Measurements from ENCODE around the gene MYOD1. TPM values are rescaled to one million over a fixed set of nuclear protein-coding genes. Genes with fewer than 3 reads are reported as not detected.
A peak's percentile ranks its signal among the peaks of the same experiment; 100 is the strongest.

The MYOD1 gene
- total and polyA plus RNA-seq, 2 of the 4 experiments (the other 2 are of a cell fraction): not detected

- TF ChIP-seq CHD1 (IDR thresholded peaks at IDR 0.05; ENCODE audit: low read depth, low read length): no peak
These were observed 23.8 kb downstream of the MYOD1 start (continued) for GRCh38 chr11:17743026-17743807.

GRCh38 chr11:17743808-17744119 is 24.4 kb downstream of the MYOD1 start:
- peak; percentile 85 for DNase-seq
- no peak overlapping the region for H3K4ac ChIP-seq (ENCODE audit: low read depth, low read length)
- BruUV-seq (replicated peaks): no TSS peak
- peak; percentile 69 for ATAC-seq (ENCODE audit: low read depth)
- no peak overlapping the region for H3K23ac ChIP-seq (ENCODE audit: low read depth, low read length)
- 58% methylated on average over 4 of the region's 5 CpGs; no CpG with 5 or more reads in 1 of the 2 experiments for WGBS, 2 experiments (ENCODE audit: extremely low coverage in 2 of 2, insufficient read length in 1 of 2)
- no peaks in the 10 kb centered on the region for H3K36me3 ChIP-seq (ENCODE audit: control insufficient read depth, insufficient read depth, low read length)
- H2BK15ac ChIP-seq (ENCODE audit: low read depth, low read length): no peak overlapping the region
- no peak overlapping the region for H2BK5ac ChIP-seq (ENCODE audit: low read depth, low read length, poor library complexity, severe bottlenecking)
- H4K91ac ChIP-seq (ENCODE audit: insufficient read depth, low read depth, low read length): no peak overlapping the region
- no peaks in the 10 kb centered on the region; the same call in 1 of the 2 replicates for H4K20me1 ChIP-seq (ENCODE audit: insufficient read depth, low read length)
- H3K9ac ChIP-seq (ENCODE audit: low read depth, low read length): no peak overlapping the region
- no peak overlapping the region for H3K18ac ChIP-seq (ENCODE audit: low read depth, low read length)
- no peak overlapping the region for H4K8ac ChIP-seq (ENCODE audit: low read depth in 2 of 2, low read length in 2 of 2)
- no peak overlapping the region for H4K5ac ChIP-seq (ENCODE audit: low read depth, low read length)
- no peak overlapping the region for H3K14ac ChIP-seq (replicated peaks; ENCODE audit: low read depth, low read length)
- no peaks in the 10 kb centered on the region for H3K79me1 ChIP-seq (ENCODE audit: low read depth in 1 of 2, low read length in 2 of 2)
- dilution Hi-C loops (cut with HindIII; ENCODE audit: low sequenced_read_pairs, unreplicated experiment) (loop anchor here (25.0 kb wide), 1 partner anchor 244 kb away; no protein-coding TSS in a partner anchor), in situ Hi-C loops (cut with MboI; ENCODE audit: low sequenced_read_pairs) (no loop called here), intact Hi-C loops (cut with micrococcal nuclease) (no loop called here)
- peak; percentile 42; the same call in 1 of the 2 replicates for TF ChIP-seq MAFK (IDR thresholded peaks at IDR 0.05; ENCODE audit: low read depth, low read length)
- no peak for TF ChIP-seq CTCF (conservative IDR thresholded peaks at IDR 0.05; ENCODE audit: low read depth, low read length)
- TF ChIP-seq FOS (IDR thresholded peaks at IDR 0.05; ENCODE audit: low read depth, low read length): peak; percentile 56; the same call in 1 of the 2 replicates
- no peak overlapping the region for H2AK9ac ChIP-seq (replicated peaks; ENCODE audit: low read depth, low read length, poor library complexity)
- no peak overlapping the region for H2AK5ac ChIP-seq (ENCODE audit: low read depth, low read length)
- H3K27ac ChIP-seq (ENCODE audit: insufficient read depth, low read length): no peak overlapping the region
- H3K4me3 ChIP-seq (ENCODE audit: insufficient read depth, low read depth, low read length): no peak overlapping the region
- peaks cover 28% of the 10 kb centered on the region for H3K27me3 ChIP-seq (ENCODE audit: control insufficient read depth, insufficient read depth, low read length)
- no peaks in the 10 kb centered on the region for H3K4me1 ChIP-seq (ENCODE audit: control insufficient read depth, insufficient read depth, low read length)
- no peak overlapping the region for H2BK120ac ChIP-seq (ENCODE audit: low read depth, low read length)
- H3K4me2 ChIP-seq (ENCODE audit: low read depth, low read length): no peak overlapping the region
- no peaks in the 10 kb centered on the region for H3K9me1 ChIP-seq (ENCODE audit: insufficient read depth, low read length)
- no peak overlapping the region for H2AFZ ChIP-seq (replicated peaks; ENCODE audit: low read length, poor library complexity)
- ChIA-PET CTCF (interaction anchor here (1.3 kb wide), 1 partner anchor 235 kb away, joined by 3 read pairs; no protein-coding TSS in a partner anchor), POLR2A (ENCODE audit: unreplicated experiment) (no interaction called here)
- no peaks in the 10 kb centered on the region for H3K9me3 ChIP-seq (ENCODE audit: control insufficient read depth, insufficient read depth, low read length)
- no peak overlapping the region for H3K56ac ChIP-seq (ENCODE audit: extremely low read depth, insufficient read depth, low read length)
- H2BK20ac ChIP-seq (ENCODE audit: low read depth, low read length): no peak overlapping the region
